Measurements from ENCODE around the gene RNF213.

- TF ChIP-seq CTCF (IDR thresholded peaks at IDR 0.05; ENCODE audit: low read length) (no peak), EZH2 (IDR thresholded peaks at IDR 0.05; ENCODE audit: borderline replicate concordance, low read length) (no peak)
Observed at GRCh38 chr17:80382956-80383355, 122.3 kb downstream of the RNF213 start.
